GM12801 (cell line): ENCODE measurements around the gene NOTCH1.

Experiments used
- CTCF ChIP-seq: IDR thresholded peaks from one replicate; pipeline ENCODE4 v1.5.1; 2011; ENCODE audit warnings: control low read depth; ENCODE audit not compliant: insufficient read length; ENCODE audit errors: extremely low read depth

Gene NOTCH1

GRCh38 chr9:136470792-136471469 lies 74.9 kb downstream of the NOTCH1 start:
- no peak for TF ChIP-seq CTCF

- no peak for TF ChIP-seq CTCF
Measured at GRCh38 chr9:136470356-136470755, 75.5 kb downstream of the NOTCH1 start.

- TF ChIP-seq CTCF, result no peak
Measured at GRCh38 chr9:136467766-136468165, 78.1 kb downstream of the NOTCH1 start.

- no peak for TF ChIP-seq CTCF
Measured at GRCh38 chr9:136466155-136466541, 79.7 kb downstream of the NOTCH1 start.

GRCh38 chr9:136465500-136466154 lies 80.2 kb downstream of the NOTCH1 start:
- no peak for TF ChIP-seq CTCF

- TF ChIP-seq CTCF, result no peak
Measured at GRCh38 chr9:136464241-136464640, 81.6 kb downstream of the NOTCH1 start.

- no peak for TF ChIP-seq CTCF
Measured at GRCh38 chr9:136463578-136463977, 82.3 kb downstream of the NOTCH1 start.
